C4-2B (cell line): ENCODE results near the gene TFB1M.

Source experiments
- H3K27ac ChIP-seq: fragments of 450-650 bp; 2 replicates; pipeline ENCODE4 v1.5.1; 2017
- CTCF ChIP-seq: fragments of 450-650 bp; conservative IDR thresholded peaks from 2 replicates; pipeline ENCODE4 v1.5.1; 2017; ENCODE audit warnings: mild to moderate bottlenecking
- ZFX ChIP-seq: fragments of 450-650 bp; IDR thresholded peaks from 2 replicates; pipeline ENCODE4 v1.6.1; 2017

TFB1M gene

DNA sequence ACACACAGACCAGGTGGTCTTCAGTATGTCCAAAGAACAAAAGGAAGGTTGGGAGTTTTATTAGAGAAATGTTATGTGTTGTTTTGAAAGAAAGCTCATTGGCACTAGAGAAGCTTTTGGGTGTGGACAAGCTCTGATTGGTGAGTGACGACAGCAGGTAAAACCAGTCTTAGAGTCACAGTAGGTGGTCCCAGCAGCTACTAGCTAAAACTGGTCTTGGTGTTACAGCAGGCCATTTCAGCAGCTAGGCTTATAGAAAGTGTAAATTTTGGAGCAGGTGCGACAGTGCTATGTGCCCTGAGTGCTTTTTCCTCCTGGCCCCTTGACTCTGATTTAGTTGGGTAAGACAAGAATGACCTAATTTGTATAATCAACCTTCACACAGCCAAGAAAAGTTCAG, 46.9 kb downstream of the TFB1M start:
- no peak overlapping the region for H3K27ac ChIP-seq

GRCh38 chr6:155265843-155266535, 48.3 kb downstream of the TFB1M start:
- TF ChIP-seq CTCF, result no peak
- no peak for TF ChIP-seq ZFX
- no peak overlapping the region for H3K27ac ChIP-seq

More for the DNA sequence above, 46.9 kb downstream of the TFB1M start:
- TF ChIP-seq CTCF (no peak), ZFX (no peak)

- TF ChIP-seq CTCF, result no peak
- TF ChIP-seq ZFX, result no peak
- no peak overlapping the region for H3K27ac ChIP-seq
Observed at GRCh38 chr6:155264693-155265320, 49.5 kb downstream of the TFB1M start.

- TF ChIP-seq ZFX (no peak), CTCF (no peak)
- H3K27ac ChIP-seq, result no peak within 1 kb of the TSS
Observed at GRCh38 chr6:155263373-155264063, 50.8 kb downstream of the TFB1M start, which contains the start of gene CLDN20. Gene CLDN20 (plus strand): TSS chr6:155264013. CDS start chr6:155275720, 11,707 bp downstream.

DNA sequence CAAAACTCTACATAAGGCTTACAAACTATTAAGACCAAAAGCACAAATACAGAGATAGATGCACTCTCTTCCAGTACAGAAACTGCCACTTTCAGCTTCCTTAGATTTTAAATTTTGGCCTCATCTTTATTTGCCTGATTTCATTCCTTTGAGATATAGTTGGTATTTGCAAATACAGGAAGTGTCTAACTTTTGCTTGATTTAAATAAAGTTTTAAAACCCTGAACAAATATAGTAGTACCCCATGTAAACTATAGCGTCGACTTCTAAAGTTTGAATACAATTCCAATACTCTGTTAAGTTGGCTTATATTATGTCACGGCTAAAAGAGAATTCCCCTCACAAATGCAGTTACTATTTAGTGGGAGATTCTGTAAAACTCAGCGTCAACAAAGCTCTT, 51.6 kb downstream of the TFB1M start:
- no peak overlapping the region for H3K27ac ChIP-seq
- TF ChIP-seq CTCF (no peak), ZFX (no peak)

DNA sequence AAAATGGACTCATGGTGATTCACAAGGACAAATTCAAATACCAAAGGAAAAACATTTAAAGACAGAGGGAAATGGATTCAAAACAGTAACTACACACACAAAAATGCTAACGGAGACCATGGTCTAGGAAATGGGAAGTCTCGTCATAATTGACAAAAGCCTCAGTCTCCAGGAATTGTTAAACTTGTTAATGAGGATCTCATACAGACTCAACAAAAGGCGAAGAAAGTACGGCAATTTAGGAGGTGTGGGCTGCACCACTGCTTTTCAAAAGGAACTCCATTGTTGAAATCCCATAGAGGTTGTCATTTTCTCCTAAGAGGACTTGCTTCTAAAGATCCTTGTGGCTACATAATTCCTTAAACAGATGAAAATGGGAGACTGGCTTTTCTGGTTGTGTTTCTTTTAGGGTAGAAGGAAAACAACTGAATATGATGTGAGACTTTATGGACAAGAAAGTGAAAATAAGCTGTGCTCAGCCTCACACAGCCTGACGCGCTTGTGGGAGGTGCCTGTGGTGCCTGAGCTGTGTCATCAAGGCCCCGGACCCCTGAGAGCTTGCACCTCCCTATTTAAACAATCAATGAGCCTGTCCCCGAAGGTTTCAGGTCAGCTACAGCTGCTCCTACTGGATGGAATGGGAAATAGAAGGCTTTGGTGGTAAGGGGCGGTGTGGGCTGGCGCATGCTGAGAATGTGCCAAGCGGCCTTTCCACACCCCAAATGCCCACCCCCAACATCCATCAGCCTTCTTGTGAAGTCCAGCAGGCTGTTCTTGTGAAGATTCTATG, 53.0 kb downstream of the TFB1M start:
- H3K27ac ChIP-seq, result no peak overlapping the region
- TF ChIP-seq CTCF, result no peak
